HG02763 (cell line): ENCODE data around the gene PTCD1.
A peak's percentile ranks its signal among the peaks of the same experiment; 100 is the strongest.

Source experiments
- ATAC-seq: cut with Tn5 transposase; IDR thresholded peaks from one replicate; pipeline ENCODE4 v1.9.1; 2021; ENCODE audit warnings: mild to moderate bottlenecking, moderate library complexity; ENCODE audit not compliant: unreplicated experiment

Gene PTCD1, protein sequence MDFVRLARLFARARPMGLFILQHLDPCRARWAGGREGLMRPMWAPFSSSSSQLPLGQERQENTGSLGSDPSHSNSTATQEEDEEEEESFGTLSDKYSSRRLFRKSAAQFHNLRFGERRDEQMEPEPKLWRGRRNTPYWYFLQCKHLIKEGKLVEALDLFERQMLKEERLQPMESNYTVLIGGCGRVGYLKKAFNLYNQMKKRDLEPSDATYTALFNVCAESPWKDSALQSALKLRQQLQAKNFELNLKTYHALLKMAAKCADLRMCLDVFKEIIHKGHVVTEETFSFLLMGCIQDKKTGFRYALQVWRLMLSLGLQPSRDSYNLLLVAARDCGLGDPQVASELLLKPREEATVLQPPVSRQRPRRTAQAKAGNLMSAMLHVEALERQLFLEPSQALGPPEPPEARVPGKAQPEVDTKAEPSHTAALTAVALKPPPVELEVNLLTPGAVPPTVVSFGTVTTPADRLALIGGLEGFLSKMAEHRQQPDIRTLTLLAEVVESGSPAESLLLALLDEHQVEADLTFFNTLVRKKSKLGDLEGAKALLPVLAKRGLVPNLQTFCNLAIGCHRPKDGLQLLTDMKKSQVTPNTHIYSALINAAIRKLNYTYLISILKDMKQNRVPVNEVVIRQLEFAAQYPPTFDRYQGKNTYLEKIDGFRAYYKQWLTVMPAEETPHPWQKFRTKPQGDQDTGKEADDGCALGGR

DNA sequence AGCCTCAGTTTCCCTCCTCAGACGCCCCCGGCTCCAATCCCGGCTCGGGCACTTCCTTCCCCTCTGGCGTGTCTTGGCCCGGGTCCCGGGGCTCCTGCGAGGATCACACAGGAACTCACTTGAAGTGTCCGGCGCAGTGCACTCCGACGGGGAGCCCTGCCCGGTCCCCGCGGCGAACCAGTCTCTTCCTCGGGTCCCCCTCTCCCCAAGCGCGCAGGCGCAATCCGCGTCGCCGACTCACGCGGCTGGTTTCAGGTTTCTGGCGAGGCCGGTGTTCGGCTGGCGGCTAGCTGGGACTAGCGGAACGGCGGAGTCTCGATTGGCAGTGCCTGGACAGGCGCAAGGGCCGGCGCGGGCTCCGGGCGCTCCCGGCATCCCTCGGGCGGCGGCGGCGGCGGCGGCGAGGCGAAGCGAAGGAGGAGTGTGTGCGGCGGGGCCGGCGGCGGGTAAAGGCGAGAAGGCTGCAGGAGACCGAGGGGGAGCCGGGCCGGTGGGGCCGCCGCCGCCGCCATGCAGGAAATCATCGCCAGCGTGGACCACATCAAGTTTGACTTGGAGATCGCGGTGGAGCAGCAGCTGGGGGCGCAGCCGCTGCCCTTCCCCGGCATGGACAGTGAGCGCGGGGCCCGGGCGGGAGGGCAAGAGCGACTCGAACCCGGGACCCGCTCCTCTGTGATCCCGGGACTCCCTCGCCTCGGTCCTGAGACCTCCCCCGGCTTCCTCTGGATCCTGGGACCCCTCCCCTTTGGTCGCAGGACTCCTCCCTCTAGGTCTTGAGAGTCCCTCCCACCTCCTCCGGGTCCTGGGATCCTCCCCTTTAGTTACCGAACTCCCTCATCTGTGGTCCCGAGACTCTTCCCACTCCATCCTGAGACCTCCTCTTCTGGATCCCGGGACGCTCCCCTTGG, at the start of gene PTCD1, which contains the start of gene CPSF4:
Gene PTCD1, minus strand, starts transcription at position 226 of the 908 bp plus-strand sequence. CDS start 3,556 bp downstream, outside the sequence.
Gene CPSF4, plus strand, starts transcription at position 371 of the 908 bp plus-strand sequence. Its CDS starts 140 bp downstream, at position 511.
- peak; percentile 90 for ATAC-seq

DNA sequence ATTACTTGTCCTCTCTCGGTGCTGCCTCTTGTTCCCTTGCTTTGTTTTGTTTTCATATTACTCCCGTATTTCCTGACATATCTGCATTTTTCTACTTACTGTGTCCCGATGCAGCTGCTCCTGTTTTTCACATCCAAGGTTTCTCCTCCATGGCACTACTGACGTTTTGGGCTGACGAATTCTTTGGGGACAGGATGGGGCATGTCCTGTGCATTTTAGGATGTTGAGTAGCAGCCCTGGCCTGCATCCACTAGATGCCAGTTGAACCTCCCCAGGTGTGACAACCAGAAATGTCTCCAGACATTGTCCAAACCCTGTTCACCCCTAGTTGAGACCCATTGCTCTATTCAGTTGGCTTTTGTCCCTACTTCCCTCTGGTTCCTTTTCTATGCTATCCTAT, 46.5 kb upstream of the PTCD1 start:
- ATAC-seq: no peak

DNA sequence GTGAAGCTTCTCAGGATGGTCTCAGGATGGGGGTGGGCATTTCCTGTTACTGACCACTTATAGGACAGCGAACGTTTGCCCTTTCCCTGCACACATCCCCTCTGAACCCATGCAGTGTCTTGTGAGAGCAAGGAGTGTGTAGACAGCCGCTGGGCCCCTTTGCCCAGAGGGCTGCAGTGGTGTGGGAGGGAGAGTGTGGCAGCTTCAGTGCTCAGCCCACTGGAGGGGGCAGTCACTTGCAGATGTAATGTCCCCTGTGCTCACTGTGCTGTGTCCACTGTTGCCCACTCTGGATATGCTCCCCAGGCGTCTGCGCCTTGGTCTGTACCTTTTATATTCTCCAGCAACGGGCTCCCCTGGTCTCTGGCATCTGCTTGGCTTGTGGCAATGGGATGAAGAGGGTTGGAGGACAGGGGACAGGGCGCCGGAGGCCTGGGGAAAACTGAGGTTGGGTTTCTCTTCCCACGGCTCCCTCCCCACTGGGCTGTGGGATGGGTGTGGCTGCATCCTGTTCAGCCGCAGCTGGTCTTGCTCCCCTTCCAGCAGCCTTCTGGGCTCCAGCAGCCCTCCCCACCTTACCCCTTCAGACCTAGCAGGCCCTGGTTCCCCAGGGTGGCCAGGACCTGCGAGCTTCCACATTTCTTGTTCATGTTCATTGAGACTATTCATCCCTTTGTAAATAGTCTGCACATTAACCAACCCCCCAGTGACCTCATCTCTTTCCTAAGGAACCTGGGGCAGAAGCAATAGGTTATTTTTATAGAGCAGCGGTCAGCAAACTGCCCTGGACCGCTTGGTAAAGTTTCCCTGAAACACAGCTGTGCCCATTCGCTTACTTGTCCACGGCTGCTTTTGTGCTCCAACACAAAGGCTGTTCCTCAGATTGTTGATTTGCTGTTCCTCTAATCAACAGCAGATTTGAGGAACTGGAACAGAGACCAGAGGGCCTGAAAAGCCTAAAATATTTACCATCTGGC, 40.2 kb upstream of the PTCD1 start:
- ATAC-seq: no peak

DNA sequence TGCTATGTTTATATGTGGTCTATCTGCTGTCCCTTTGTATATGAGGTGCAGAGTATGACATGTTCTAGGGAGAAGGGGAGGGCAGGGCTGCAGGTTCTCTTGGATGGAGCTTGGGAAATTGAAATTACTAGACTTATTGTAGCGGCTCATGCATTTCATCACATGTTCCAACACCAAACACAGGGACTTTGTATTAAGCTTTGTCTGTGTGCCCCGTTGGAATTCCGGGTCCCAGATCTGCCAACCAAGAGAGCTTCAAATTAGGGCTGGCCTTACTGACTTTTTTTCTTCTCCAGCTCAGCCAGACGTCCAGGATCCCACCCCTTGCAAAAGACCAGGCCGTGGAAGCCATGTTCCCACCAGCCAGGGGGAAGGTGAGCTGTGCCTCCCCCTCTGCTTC, 37.5 kb upstream of the PTCD1 start:
- ATAC-seq: no peak

DNA sequence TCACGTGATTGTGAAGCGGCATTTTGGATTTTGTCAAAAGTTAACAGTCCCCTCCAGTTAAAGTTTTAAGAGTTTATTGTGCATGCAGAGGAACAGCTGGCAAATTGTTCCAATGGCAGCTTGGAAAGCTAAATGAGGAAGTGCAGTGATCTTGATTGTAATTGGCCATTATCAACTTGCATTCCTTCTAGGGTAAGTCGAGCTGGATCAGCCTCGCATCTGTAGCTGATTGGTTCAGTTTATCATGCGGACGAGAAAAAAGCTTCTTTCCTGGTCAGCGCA, 34.7 kb upstream of the PTCD1 start:
- ATAC-seq: no peak

DNA sequence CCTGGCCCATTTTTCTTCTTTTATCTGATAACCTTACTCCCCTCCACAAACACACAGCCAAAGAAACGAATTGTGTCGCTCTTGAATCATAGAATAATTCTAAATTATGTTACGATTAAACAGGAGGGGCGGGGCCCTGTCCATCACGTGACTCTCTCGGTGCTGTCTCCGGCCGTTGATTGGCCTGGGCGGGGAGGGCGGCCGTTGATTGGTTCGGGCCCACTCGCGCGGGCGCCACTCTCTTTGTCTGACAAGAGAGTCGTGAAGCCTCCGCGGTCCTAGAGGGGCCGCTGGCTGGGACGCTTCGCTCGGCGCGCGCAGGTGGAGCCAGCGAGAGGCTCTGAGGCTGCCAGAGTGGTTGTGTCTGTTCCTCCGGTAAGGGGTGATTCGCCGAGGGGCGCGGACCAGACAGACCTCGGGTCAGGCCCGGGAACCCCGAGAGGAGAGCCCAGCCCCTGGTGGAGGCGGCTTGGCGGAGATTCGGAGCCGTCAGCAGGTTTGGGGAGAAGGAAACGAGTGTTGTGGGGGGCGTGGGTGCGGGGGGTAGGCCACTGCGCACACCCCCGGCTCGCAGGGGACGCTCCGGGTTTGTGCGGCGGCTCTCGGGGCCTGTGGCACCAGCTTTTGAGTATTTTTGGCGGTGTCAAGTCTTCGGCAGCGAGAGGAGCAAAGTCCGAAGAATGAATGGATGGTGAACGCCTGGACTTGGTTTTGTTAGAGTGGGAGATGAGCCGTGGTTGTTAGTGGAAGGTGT, 34.1 kb upstream of the PTCD1 start, which contains the start of gene ZNF789:
Gene ZNF789, plus strand, starts transcription at position 330 of the 754 bp plus-strand sequence. CDS start 3,567 bp downstream, outside the sequence.
- ATAC-seq: peak; percentile 95

DNA sequence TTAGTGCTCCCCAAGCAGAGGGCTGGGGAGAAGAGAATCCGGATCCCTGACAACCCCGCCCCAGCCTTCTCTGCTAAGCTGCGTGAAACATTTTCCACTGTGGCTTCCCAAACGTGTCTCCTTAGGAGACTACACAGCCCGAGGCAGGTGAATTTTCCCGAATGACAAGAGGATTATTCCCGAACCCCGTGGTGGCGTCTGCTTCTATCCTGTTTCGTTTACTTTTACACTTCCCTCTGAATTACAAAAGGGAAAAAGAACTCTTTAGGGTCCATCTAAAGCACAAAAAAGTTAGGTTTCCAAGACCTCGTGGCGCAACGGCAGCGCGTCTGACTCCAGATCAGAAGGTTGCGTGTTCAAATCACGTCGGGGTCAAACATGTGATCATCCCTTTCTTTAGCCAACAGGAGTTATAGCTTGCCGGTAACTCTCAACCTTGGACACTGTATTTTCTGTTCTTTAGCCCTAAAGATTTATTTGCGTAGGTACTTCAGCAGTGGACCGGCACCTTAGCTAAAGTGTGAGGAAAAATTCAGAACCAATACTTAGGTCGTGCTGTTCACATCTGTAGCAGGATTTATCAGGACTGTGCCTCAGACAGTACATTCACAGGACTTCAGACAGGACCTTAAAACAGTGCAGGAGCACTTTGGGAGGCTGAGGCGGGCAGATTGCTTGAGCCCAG, 30.9 kb upstream of the PTCD1 start:
- no peak for ATAC-seq

DNA sequence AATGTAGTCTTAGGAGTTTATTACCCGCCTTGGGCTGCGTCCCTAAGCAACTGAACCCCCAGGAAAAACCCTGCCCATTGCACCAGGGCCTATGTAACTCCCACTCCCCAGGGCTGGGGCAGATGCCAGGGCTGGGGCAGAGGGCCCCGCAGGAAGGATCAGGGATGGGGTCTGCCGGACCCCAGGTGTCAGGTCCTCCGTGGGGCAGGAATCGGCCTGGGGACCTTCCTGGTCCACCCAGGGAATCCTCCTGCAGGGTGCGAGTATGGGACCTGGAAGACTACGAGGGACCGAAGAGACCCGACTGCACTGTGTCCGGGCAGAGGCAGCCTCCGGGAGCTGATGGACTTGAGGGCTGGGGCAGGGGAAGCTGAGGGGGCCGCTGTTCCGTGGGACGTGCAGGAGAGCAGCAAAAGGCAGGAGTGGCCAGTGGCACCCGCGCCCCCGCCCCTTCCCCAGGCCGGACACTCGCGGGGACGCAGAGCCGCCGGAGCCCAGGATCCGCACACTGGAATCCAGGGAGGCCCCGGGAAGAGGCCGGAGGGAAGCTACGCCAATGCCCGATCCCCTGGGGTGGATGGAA, 29.8 kb upstream of the PTCD1 start:
- no peak for ATAC-seq

DNA sequence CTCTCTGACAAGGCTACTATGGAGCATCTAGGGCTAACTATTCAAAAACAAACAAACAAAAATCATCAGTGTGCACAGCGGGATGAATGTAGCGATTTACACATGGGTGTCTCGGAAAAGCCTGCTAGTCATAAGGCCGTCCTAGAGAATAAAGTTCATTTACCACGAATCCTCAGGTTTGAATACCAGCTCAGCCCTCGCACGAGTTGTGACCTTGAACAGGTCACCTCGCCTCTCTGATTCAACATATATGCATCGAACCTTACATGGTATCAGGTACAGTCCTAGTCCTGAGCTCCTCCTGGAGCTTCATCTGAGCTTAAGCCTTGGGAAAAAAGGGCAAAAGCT, 26.8 kb upstream of the PTCD1 start:
- no peak for ATAC-seq

DNA sequence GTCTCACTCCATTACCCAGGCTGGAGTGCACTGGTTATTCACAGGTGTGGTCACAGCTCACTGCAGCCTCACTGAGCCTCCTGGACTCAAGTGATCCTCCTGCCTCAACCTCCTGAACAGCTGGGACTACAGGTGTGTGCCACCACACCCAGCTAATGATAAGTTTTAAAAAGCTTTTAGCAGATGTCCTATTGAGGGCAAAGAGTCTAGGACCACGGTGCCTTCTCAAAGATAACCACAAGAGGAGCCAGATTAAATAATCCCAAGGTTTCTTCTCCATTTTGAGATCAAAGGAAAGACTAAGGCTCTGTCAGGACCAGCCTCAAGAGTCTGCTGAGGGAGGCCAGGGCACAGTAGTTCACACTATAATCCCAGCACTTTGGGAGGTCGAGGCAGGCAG, 22.6 kb upstream of the PTCD1 start:
- no peak for ATAC-seq

DNA sequence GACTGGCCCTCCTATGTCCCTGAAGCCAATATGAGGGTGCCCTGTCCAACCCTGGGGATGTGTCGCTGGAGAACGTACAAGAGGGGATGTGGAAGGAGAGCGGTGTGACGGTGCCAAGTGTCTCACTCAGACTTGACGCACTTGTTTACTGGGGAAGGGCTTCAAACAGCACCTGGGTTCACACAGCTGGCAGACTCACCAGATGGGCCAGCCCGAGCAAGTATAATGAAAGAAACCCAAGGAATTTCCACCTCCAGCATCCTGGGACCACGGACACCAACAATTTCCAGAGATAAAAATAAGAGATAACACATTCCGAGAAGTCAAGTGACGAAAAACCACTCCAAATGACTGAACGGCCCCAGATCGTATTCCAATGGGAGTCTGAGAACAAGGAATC, 22.1 kb upstream of the PTCD1 start:
- ATAC-seq: no peak

DNA sequence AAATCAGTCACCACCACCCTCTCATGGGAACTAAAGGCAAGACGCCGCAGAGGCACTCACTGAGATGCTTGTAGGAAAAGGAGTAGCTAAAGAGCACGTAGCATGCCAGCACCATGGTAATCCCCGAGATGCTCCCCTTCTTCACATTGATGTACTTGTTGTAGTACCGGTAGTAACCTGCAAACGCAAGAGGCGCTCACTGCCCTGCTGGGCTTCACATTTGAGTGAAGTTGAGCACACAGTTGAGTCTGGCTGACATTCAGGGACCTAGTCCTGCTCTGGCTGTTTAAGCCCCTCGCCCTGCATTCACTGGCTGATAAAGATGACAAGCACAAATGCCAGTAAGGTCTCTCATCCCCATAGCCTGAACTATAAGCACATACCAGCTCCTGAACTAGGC, 20.5 kb upstream of the PTCD1 start:
- ATAC-seq: no peak

DNA sequence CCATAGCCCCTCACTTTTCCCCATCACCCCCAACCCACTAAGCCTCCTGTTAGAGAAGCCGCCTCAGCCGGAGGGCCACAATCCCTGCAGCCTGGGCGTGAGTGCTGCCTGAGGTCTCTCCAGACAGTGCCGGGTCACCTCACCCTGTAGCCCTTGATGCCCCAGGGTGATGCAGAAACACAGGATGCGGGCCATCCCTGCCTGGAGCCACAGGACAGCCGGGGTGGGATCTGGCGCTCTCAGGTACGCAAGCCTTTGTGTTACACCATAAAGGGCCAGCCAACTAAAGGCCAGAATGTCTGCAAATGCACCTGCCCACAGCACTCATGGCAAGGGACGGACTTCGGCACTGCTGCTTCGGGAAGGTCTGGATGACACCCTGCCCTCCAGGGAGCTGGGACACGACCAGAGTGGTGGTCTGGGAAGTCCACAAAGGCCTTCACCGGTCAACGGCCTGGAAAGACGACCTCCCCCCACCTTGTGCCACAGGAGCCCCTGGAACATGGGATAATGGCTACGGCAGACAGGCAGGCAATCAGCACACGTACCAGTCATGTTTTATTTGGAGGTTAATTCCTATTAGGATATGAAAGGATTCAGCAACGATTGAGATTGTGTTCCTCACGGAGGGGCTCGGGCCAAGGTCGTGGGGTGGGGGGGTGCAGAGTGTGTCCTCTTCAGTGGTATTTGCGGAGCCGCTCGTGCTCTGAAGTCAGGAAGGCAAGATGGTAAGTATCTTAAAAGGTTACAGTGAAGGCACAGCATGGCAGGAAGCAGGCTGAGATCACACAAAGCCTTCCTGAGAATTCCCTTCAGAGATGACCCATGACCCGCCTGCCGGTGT, 19.3 kb upstream of the PTCD1 start:
- no peak for ATAC-seq

DNA sequence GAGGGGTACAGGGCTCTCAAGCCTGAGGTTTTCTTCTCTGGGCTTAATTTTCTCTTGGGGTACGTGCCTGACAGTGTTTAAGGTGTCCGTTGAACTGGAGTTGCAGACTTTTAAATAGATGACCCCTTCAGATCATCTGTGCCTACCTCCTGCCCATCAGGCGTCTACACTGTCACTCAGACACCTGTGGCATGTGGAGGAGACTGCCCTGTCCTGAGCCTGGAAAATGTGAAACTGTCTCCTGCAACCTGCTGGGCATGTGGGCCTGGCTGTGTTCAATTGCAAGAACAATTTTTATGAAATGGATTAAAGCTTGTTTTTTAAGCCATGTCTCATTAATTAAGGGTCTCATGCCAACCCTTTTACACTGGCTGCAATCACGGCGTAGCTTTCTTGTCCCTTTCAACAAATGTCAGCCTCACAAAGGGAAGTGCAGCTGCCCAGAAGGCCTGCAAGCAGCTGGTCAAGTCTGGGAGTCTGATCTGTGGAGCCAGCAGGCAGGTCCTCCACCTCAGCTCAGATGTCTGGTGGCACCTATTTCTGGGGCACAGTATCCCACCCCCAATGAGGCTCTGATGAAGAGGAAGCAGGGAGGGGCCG, 18.6 kb upstream of the PTCD1 start:
- no peak for ATAC-seq

DNA sequence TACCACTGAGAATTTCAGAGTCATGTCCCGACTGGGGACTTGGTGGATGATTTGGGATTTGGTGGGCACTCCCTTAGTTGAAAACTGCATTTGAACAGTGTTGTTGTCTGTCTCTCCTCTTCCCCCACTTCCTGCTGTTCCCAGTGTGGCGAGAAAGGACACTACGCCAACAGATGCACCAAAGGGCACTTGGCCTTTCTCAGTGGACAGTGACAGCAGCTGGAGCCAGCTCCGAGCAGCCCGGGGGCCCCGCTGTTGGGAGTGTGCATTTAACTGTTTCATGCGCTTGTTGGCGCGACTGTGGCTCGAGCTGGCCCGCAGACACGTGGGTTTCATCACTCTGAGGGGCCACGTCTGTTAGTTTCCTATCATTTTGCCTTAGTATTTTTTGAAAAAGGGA, 17.7 kb upstream of the PTCD1 start:
- ATAC-seq: no peak

DNA sequence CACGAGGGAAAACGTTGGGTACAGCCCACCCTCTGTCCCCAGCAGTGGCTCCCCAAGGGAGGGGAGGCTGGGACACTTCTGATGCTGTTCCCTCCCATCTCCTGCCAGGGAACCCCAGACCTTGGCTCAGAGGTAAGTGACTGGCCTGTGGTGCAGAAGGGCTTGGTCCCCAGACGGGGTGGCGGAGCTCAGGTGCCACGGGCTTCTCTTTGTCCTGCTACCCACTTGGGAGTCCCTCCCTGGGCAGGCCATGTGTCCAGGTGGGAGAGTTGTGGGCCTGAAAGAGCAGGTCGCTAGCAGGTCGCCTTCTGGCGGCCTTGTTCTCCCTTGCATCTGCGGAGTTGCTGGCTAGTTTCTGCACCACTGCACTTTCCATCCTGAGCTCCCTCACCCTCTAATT, 17.3 kb upstream of the PTCD1 start:
- no peak for ATAC-seq

DNA sequence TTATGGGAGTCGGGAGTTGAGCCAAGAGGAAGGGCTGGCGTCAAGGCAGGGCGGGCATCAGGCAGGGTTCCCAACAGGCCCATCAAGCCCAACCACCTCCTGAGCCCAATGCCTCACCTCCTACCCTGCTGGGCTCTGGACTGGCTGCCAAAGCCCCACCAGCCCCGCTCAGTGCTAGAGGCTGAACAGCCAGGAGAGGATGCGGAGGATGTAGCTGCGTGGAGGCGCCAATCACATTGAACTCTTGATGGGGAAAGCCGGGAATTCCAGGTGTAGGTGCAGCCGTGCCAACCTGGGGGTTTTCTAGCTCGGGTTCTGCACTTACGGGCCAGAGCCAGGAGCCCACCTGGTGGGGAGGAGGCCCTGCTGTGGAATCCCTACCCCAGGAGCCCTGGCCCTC, 14.5 kb upstream of the PTCD1 start:
- ATAC-seq: no peak
